Keratinocyte (primary cell): ENCODE measurements around the gene ADRM1.

Experiments used
- EZH2 ChIP-seq: IDR thresholded peaks from one replicate; pipeline ENCODE4 v1.6.1; 2012; ENCODE audit warnings: inconsistent platforms, mild to moderate bottlenecking, low read length, moderate library complexity
- TF ChIP-seq, protein P1 (sequence below), 3 experiments: IDR thresholded peaks in 1 of 3; conservative IDR thresholded peaks in 1 of 3; optimal IDR thresholded peaks in 1 of 3; 2 replicates in 2 of 3; 3 replicates in 1 of 3; pipeline versions ENCODE3 to v1.5.1; 2011; ENCODE audit warnings: low read length in 3 of 3, mild to moderate bottlenecking in 3 of 3, moderate library complexity in 2 of 3, control low read depth in 1 of 3, inconsistent platforms in 1 of 3; ENCODE audit not compliant: insufficient read depth in 2 of 3; ENCODE audit errors: extremely low read depth in 1 of 3

DNA sequence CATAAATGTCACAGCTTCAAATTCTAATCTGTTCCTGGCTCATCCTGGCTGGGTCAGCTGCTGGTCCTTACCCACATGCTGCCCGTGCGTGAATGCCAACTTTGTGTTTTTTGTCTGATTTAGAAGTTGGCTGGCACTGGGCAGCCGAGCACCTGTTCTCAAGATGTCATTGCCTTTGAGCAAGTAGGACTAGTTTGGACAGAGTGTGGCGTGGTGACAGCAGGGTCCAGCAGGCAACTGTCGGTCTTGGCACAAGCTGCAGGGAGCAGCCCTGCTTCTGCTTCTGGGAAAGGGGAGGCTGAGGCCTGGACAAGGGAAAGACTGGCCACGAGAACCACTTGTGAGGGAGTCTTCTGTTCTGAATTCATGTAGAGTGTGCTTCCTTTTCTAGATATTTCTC, 26.4 kb upstream of the ADRM1 start:
- TF ChIP-seq, protein P1, sequence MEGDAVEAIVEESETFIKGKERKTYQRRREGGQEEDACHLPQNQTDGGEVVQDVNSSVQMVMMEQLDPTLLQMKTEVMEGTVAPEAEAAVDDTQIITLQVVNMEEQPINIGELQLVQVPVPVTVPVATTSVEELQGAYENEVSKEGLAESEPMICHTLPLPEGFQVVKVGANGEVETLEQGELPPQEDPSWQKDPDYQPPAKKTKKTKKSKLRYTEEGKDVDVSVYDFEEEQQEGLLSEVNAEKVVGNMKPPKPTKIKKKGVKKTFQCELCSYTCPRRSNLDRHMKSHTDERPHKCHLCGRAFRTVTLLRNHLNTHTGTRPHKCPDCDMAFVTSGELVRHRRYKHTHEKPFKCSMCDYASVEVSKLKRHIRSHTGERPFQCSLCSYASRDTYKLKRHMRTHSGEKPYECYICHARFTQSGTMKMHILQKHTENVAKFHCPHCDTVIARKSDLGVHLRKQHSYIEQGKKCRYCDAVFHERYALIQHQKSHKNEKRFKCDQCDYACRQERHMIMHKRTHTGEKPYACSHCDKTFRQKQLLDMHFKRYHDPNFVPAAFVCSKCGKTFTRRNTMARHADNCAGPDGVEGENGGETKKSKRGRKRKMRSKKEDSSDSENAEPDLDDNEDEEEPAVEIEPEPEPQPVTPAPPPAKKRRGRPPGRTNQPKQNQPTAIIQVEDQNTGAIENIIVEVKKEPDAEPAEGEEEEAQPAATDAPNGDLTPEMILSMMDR (optimal IDR thresholded peaks at IDR 0.05 in 1 of 3, IDR thresholded peaks at IDR 0.05 in 1 of 3, conservative IDR thresholded peaks at IDR 0.05 in 1 of 3; ENCODE audit: extremely low read depth in 1 of 3, insufficient read depth in 2 of 3, low read length in 3 of 3) = no peak
- no peak for TF ChIP-seq EZH2
